GM18520 (cell line): ENCODE data around the gene EVA1C.
"Not testable (repeated sequence)": the region's sequence is repeated elsewhere in the genome, so short reads cannot be mapped to it uniquely, and the experiment has no call there.

Experiments
- ATAC-seq: cut with Tn5 transposase; IDR thresholded peaks from one replicate; pipeline ENCODE4 v1.9.1; 2021; ENCODE audit not compliant: unreplicated experiment

The EVA1C gene

GRCh38 chr21:32459972-32460371 lies 47.5 kb downstream of the EVA1C start:
- ATAC-seq: no peak

GRCh38 chr21:32461503-32461902 lies 49.0 kb downstream of the EVA1C start:
- ATAC-seq: no peak

- not testable (repeated sequence) for ATAC-seq
Observed at GRCh38 chr21:32462564-32462963, 50.1 kb downstream of the EVA1C start.

- ATAC-seq: no peak
Observed at GRCh38 chr21:32463367-32463766, 50.9 kb downstream of the EVA1C start.

- ATAC-seq: no peak
Observed at GRCh38 chr21:32463889-32464300, 51.4 kb downstream of the EVA1C start.

- ATAC-seq: no peak
Observed at GRCh38 chr21:32467291-32467690, 54.8 kb downstream of the EVA1C start.

GRCh38 chr21:32468681-32469111 lies 56.2 kb downstream of the EVA1C start:
- no peak for ATAC-seq

GRCh38 chr21:32469628-32470027 lies 57.1 kb downstream of the EVA1C start:
- no peak for ATAC-seq

GRCh38 chr21:32470206-32470605 lies 57.7 kb downstream of the EVA1C start:
- no peak for ATAC-seq

GRCh38 chr21:32472890-32473765 lies 60.6 kb downstream of the EVA1C start:
- no peak for ATAC-seq

- no peak for ATAC-seq
Observed at GRCh38 chr21:32474179-32475059, 61.9 kb downstream of the EVA1C start.

- no peak for ATAC-seq
Observed at GRCh38 chr21:32475162-32475812, 62.8 kb downstream of the EVA1C start.

- no peak for ATAC-seq
Observed at GRCh38 chr21:32476661-32477423, 64.3 kb downstream of the EVA1C start.

GRCh38 chr21:32477424-32477745 lies 64.9 kb downstream of the EVA1C start:
- ATAC-seq: no peak

GRCh38 chr21:32481875-32482408 lies 69.4 kb downstream of the EVA1C start:
- no peak for ATAC-seq

- no peak for ATAC-seq
Observed at GRCh38 chr21:32482565-32483292, 70.2 kb downstream of the EVA1C start.

- no peak for ATAC-seq
Observed at GRCh38 chr21:32483293-32483595, 70.7 kb downstream of the EVA1C start.

- no peak for ATAC-seq
Observed at GRCh38 chr21:32484706-32485380, 72.3 kb downstream of the EVA1C start.

- no peak for ATAC-seq
Observed at GRCh38 chr21:32492376-32492775, 79.9 kb downstream of the EVA1C start.
